GM18498 (cell line): ENCODE results near the gene TRIM71.
"Not testable (repeated sequence)": the region's sequence is repeated elsewhere in the genome, so short reads cannot be mapped to it uniquely, and the experiment has no call there.

Experiments
- ATAC-seq: cut with Tn5 transposase; IDR thresholded peaks from one replicate; pipeline ENCODE4 v1.9.1; 2021; ENCODE audit warnings: mild to moderate bottlenecking, moderate library complexity; ENCODE audit not compliant: unreplicated experiment

The TRIM71 gene

GRCh38 chr3:32819551-32820348 is 2.0 kb downstream of the TRIM71 start:
- ATAC-seq: no peak

DNA sequence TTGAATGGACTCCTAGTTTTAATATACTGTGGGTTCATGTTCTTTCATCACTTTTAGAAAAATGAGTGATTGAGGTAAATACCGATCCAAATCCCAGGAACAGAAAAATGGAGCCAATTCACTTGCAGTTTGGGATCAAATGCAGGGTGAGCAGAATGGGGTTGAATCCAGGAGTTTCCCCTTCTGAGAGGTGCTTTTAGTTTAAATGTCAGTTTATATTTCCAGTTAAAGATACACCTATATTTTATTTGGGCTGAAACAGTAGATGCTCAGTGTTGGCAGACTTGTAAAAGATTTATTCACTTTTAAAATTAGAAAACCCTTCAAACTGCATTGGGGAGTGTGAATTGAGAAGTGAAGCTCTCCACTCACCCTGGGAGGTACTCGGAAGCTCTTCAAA is 2.6 kb downstream of the TRIM71 start:
- ATAC-seq: no peak

GRCh38 chr3:32820971-32821685 is 3.3 kb downstream of the TRIM71 start:
- ATAC-seq: no peak

DNA sequence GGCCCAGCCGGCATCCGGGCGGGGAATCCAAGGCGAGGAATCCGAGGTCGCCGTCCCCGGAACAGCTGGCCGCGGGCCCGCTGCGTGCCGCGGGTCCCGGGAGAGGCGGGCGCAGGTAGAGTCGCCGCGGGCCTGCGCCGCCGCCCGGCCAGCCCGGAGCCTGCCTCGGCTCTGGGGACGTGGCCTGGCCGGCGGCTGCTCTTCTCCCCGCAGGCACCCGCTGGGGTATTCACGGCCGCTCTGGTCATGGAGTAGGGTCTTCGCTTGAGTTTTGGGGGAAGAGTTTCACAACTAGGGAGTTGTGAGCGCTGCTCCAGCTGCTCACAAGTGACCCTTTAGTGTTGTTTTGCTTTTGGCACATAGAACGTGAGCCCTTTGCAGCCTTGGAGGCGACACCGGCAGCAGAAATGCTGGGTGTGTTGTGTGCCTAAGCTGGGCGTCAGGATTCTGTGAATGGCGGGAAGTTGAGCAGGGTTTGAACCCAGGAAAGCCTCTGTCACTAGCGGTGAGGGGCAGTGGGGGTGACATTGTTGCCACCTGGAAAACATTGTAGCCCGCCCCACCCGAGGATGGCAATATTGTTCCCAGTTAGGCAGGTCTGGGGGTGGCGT is 4.0 kb downstream of the TRIM71 start:
- no peak for ATAC-seq

DNA sequence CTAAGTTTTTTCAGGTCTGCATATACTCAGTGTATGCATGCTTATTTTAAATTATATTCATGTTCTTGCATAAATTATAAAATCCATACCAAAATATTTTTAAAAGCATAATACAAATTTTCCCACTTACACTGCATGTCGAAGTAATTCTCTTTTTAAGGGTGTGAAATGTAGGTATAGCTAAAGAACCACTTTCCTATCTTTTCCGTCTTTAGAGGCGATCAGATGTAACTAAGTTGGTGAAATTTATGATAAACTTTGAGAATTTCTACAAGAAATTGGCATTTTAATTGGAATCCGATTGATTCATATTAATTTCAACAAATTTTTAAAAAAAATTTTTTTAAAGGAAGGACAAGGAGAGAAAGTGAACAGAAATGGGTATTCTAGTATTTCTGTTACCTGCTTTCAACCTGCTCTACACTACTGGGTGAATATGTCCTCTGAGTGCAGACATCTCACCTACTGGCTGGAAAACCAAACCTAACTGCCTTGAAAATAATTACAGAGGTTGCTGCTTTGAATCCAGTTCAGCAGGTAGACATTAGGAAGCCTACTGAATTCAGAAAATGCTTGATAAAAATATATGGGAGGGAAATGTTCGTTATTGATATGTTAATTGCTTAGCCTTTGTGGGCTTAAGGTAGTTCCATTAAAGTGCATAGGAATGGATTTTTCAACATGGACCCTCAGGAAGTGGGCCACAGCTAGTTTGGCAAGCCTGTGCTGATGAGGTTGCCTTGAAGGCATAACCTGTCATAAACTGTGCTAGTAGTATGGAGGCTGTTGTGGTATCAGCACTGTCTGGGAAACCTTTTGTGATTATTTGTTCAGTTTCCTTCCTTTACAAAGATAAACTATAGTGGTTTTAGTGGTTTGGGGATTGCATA is 5.1 kb downstream of the TRIM71 start:
- no peak for ATAC-seq

DNA sequence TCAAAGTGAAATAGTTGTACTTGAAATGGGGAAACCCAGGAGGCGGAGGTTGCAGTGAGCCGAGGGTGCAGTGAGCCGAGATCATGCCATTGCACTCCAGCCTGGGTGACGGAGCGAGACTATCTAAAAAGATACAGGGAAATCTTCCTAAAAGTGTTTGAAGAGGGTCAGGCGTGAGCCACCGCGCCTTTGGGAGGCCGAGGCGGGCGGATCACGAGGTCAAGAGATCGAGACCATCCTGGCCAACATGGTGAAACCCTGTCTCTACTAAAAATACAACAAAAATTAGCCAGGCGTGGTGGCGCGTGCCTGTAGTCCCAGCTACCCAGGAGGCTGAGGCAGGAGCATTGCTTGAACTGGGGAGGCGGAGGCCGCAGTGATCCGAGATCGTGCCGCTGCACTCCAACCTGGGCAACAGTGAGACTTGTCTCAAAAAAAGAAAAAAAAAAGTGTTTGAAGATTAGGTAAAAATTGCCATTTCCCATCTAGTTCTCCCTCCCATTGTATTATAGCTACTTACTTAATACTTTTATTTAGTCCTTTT is 5.9 kb downstream of the TRIM71 start:
- not testable (repeated sequence) for ATAC-seq

GRCh38 chr3:32825601-32826375 is 8.0 kb downstream of the TRIM71 start:
- no peak for ATAC-seq

GRCh38 chr3:32831062-32831461 is 13.3 kb downstream of the TRIM71 start:
- no peak for ATAC-seq

- ATAC-seq: no peak
Observed at GRCh38 chr3:32831791-32832190, 14.0 kb downstream of the TRIM71 start.

GRCh38 chr3:32832193-32832592 is 14.4 kb downstream of the TRIM71 start:
- ATAC-seq: no peak

DNA sequence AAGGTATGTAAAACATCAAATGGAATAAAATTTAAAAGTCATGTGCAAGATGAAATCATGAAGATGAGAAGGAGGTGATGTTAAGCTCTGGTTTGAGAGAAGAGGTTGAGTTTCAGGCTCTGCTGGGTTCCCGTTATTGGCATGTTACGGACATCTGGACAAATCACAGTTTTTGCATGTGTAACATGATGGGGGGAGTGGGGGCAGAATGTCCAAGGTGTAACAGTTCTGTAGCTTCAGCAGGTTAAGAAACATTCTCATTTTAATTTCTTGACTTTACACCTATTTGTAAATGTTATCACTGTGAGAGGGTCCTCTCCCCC is 17.2 kb downstream of the TRIM71 start:
- no peak for ATAC-seq

GRCh38 chr3:32835961-32836360 is 18.2 kb downstream of the TRIM71 start:
- no peak for ATAC-seq

GRCh38 chr3:32836601-32837000 is 18.8 kb downstream of the TRIM71 start:
- ATAC-seq: no peak

- ATAC-seq: no peak
Observed at GRCh38 chr3:32837366-32837765, 19.6 kb downstream of the TRIM71 start.

- ATAC-seq: no peak
Observed at GRCh38 chr3:32837789-32838188, 20.0 kb downstream of the TRIM71 start.

DNA sequence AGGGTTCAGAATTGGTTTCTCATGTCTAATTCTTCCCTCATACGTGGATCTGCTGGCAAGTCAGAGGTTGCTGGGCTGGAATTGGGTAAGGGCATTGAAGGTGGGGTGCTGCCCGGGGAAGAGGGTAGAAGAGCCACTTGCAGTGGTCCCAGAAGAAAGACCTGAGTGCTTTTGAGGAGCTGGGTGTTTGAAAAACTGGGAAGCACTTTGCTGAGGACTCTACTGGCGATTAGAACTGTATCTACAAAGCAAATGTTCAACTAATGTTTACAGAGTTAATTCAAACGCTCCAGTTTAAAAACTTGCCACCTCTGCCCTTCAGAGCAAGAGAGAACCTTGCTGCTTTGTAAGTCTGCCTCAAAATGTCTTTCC is 21.9 kb downstream of the TRIM71 start:
- ATAC-seq: no peak

- ATAC-seq: no peak
Observed at GRCh38 chr3:32840086-32840841, 22.5 kb downstream of the TRIM71 start.

DNA sequence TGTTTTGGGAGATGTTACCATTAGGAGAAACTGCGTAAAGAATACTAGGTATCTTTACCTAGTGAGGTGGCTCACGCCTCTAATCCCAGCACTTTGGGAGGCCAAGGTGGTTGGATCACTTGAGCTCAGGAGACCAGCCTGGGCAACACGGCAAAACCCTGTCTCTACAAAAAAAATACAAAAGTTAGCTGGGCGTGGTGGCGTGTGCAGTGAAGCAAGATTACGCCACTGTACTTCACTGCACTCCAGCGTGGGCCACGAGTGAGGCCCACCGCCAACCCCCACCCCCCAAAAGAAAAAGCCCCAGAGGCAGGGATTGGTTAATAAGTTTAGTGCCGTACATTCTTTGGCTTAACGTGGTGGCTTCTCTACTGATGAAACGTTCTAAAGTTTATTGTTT is 23.5 kb downstream of the TRIM71 start:
- ATAC-seq: no peak

DNA sequence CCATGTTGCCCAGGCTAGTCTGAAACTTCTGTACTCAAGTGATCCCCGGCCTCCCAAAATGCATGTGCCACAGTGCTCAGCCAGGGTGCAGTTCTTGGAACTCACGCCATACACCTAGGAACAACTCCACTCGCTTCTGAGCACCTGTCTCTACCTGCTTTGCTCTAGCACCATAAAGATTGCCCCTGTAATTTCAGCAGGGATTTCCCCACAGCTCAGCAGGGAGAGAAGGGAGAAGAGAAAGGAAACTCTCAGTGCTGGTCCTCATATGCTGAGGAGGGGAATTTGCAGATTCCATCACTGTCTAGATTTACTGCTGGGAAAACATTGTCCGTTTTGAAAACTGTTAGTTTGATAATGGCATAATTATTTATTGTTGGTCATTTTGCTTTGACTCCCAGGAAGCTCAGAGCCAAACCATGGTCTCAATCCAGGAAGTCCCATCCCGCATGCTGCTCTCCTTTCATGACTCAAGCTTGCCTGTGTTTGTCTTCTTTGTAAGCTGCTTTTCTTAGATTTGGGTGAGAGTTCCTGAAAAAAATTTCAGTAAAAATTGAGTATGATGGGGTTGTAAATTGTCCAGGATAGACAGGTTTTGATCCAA is 24.2 kb downstream of the TRIM71 start:
- ATAC-seq: no peak
